AG08396 (cell line): ENCODE results near the gene SPINT2.
"Not testable (repeated sequence)": the region's sequence is repeated elsewhere in the genome, so short reads cannot be mapped to it uniquely, and the experiment has no call there.

ENCODE experiments used
- DNase-seq: peaks from one replicate; pipeline ENCODE4 v3.0.0; 2012; ENCODE audit warnings: low spot score, mixed read lengths

Gene SPINT2

GRCh38 chr19:38239816-38240215 is 24.6 kb upstream of the SPINT2 start:
- DNase-seq, result no peak

GRCh38 chr19:38243279-38243673 is 21.1 kb upstream of the SPINT2 start:
- DNase-seq, result no peak

- DNase-seq, result no peak
Observed at GRCh38 chr19:38245826-38246498, 18.4 kb upstream of the SPINT2 start.

- no peak for DNase-seq
Observed at GRCh38 chr19:38247126-38247525, 17.2 kb upstream of the SPINT2 start.

GRCh38 chr19:38247734-38248268 is 16.6 kb upstream of the SPINT2 start:
- no peak for DNase-seq

- DNase-seq, result no peak
Observed at GRCh38 chr19:38248421-38248820, 16.0 kb upstream of the SPINT2 start.

- DNase-seq, result no peak
Observed at GRCh38 chr19:38250428-38250820, 13.9 kb upstream of the SPINT2 start.

GRCh38 chr19:38250821-38251563 is 13.4 kb upstream of the SPINT2 start:
- no peak for DNase-seq

GRCh38 chr19:38251564-38252051 is 12.8 kb upstream of the SPINT2 start:
- DNase-seq, result no peak

- DNase-seq, result no peak
Observed at GRCh38 chr19:38252385-38252784, 12.0 kb upstream of the SPINT2 start.

GRCh38 chr19:38252941-38253691 is 11.3 kb upstream of the SPINT2 start:
- DNase-seq, result no peak

- no peak for DNase-seq
Observed at GRCh38 chr19:38253788-38254187, 10.6 kb upstream of the SPINT2 start.

GRCh38 chr19:38255383-38256014 is 8.9 kb upstream of the SPINT2 start:
- no peak for DNase-seq

GRCh38 chr19:38261942-38262341 is 2.4 kb upstream of the SPINT2 start:
- not testable (repeated sequence) for DNase-seq

GRCh38 chr19:38262585-38263268 is 1.6 kb upstream of the SPINT2 start:
- no peak for DNase-seq

- peak; percentile 63 for DNase-seq
Observed at GRCh38 chr19:38263689-38264485, 486 bp upstream of the SPINT2 start.

- no peak for DNase-seq
Observed at GRCh38 chr19:38265213-38265861, 964 bp downstream of the SPINT2 start.

GRCh38 chr19:38265921-38266429 is 1.6 kb downstream of the SPINT2 start:
- DNase-seq, result no peak

GRCh38 chr19:38266981-38267597 is 2.7 kb downstream of the SPINT2 start:
- no peak for DNase-seq
